Anterior cingulate cortex (tissue), 58 donors: Measurements from ENCODE around the gene PRDM4.
"Not testable (repeated sequence)": the region's sequence is repeated elsewhere in the genome, so short reads cannot be mapped to it uniquely, and the experiment has no call there.

Experiments used
- DNase-seq, 58 donors: peaks; one replicate each; lab custom pipeline; 2025; lab: John Stamatoyannopoulos, UW

Gene PRDM4

GRCh38 chr12:107705522-107705921 lies 55.4 kb downstream of the PRDM4 start:
- not testable (repeated sequence) for DNase-seq

DNA sequence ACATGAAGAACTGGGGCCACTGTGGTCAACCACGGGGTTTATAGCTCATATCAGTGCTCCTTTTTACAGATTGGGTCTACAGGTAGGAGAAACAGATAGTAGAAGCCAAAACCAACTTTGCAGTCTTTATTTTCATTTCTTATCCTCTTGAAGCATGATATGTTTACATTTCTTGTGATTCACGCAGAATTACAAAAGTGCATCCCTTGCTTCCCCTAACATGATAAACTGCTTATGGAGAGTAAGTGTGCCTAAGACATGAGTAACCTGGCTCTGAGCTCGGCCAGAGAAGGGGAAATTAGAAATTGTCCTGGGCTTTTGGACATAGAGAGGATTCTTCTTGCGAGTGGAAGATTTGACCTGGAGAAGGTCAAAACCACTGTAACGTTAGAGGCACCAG lies 56.9 kb downstream of the PRDM4 start:
- no peak for DNase-seq

DNA sequence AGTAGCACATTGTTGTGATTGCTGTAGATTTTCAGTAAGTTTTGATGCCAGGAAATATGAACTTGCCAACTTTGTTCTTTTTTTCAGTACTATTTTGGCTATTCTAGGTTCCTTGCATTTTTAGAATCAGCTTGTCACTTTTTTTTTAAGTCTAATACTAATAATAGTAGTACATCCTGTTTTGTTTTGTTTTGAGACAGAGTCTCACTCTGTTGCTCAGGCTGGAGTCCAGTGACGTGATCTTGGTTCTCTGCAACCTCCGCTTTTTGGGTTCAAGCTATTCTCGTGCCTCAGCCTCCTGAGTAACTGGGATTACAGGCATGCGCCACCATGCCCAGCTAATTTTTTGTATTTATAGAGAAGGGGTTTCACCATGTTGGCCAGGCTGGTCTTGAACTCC lies 58.8 kb downstream of the PRDM4 start:
- DNase-seq = no peak

GRCh38 chr12:107695772-107696171 lies 65.2 kb downstream of the PRDM4 start:
- DNase-seq = not testable (repeated sequence)

GRCh38 chr12:107685360-107686248 lies 75.3 kb downstream of the PRDM4 start, which contains the start of gene PWP1:
PWP1 (plus strand) TSS chr12:107685799; CDS start chr12:107685900, 101 bp downstream.
- peak; percentile 11 to 94 (median 87) for DNase-seq

GRCh38 chr12:107684990-107685359 lies 76.0 kb downstream of the PRDM4 start:
- DNase-seq = no peak

DNA sequence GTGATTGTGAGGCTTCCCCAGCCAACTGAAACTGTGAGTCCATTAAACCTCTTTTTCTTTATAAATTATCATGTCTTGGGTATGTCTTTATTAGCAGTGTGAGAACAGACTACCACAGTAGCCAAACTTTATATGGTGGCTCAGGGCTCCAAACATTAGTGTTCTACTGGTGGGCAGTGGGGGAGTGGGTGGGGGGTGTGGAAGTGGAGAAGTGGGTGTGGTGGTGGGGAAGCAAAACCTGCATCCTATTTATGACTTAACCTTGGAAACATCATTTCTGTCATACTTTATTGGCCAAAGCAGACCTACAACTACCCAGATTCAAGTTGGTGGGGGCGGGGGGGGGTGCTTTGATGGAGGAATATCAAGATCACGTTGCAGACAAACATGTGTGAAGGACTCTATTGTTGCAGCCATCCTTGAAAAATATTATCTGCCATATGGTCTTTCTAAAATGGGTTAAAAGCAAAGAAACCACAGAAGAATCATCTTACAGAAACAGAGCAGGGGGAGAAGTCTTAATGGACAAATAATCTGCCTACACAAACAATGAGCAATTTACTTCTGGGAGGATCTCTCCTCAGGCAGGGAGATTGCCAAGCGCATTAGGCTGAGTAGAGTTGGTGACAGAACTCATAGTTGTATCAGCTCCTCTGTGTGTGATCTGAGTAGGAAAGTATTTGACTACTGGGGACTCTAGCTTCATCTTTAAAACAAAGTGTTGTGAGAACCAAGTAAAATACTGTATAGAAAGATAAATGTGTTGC lies 76.7 kb downstream of the PRDM4 start:
- DNase-seq = no peak
